Mesothelial cell of epicardium (in vitro differentiated cells): ENCODE results near the gene EXOC6. TPM values are rescaled to one million over a fixed set of nuclear protein-coding genes. Genes with fewer than 3 reads are reported as not detected.

Experiments used
- DNase-seq, 2 experiments: peaks; one replicate each; pipeline ENCODE4 v3.0.0; 2021; ENCODE audit warnings: low spot score in 2 of 2; ENCODE audit not compliant: unreplicated experiment in 2 of 2
- H3K27ac Mint-ChIP-seq: 2 replicates; pipeline ENCODE4 v1.8.0; 2021; ENCODE audit warnings: mixed read lengths
- H3K27me3 Mint-ChIP-seq: 2 replicates; pipeline ENCODE4 v1.8.0; 2021; ENCODE audit warnings: low read depth, mixed read lengths
- H3K36me3 Mint-ChIP-seq: 2 replicates; pipeline ENCODE4 v1.8.0; 2021; ENCODE audit warnings: mixed read lengths
- H3K4me1 Mint-ChIP-seq: 2 replicates; pipeline ENCODE4 v1.8.0; 2021; ENCODE audit warnings: mixed read lengths
- H3K4me3 Mint-ChIP-seq: 2 replicates; pipeline ENCODE4 v1.8.0; 2021; ENCODE audit warnings: mild to moderate bottlenecking, moderate library complexity, mixed read lengths
- H3K9me3 Mint-ChIP-seq: 2 replicates; pipeline ENCODE4 v1.8.0; 2021; ENCODE audit warnings: mixed read lengths
- total RNA-seq: library from RNA; stranded (reverse); gene quantifications from 3 replicates; pipeline ENCODE4 v1.2.1, GENCODE V29; 2021
- TF ChIP-seq, protein P1 (sequence below): fragments of 200-600 bp; sonication (generic); IDR thresholded peaks from one replicate; pipeline ENCODE4 v1.5.0; 2021; ENCODE audit warnings: antibody characterized with exemption; ENCODE audit not compliant: unreplicated experiment

EXOC6 gene
- total RNA-seq, 1 donor from 2014 or later, result 11.6 TPM

DNA sequence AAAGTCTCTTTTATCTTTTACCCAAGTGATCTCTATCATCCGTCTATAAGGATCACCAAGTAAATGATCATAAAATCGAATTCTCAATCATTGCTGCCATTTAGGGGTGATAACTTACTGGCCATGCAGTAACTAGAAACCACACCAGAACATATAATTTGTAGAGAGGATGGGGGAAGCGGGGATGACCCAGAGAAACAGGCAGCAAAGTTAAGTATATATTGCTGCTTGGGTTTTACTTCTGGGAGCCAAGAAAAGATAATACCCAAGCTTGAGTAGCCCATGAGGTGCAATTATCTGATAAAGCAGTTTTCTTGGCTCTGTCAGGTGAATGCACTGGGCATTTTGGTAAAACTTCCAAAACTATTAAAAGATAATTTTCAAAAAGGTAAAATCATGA lies 18.9 kb downstream of the EXOC6 start:
- no peak for DNase-seq
- Mint-ChIP-seq H3K4me1 (no peaks in the 10 kb centered on the region), H3K27me3 (no peaks in the 10 kb centered on the region), H3K27ac (no peak overlapping the region), H3K4me3 (no peak overlapping the region), H3K9me3 (peaks cover 7% of the 10 kb centered on the region), H3K36me3 (peaks cover 15% of the 10 kb centered on the region)
- TF ChIP-seq, protein P1, sequence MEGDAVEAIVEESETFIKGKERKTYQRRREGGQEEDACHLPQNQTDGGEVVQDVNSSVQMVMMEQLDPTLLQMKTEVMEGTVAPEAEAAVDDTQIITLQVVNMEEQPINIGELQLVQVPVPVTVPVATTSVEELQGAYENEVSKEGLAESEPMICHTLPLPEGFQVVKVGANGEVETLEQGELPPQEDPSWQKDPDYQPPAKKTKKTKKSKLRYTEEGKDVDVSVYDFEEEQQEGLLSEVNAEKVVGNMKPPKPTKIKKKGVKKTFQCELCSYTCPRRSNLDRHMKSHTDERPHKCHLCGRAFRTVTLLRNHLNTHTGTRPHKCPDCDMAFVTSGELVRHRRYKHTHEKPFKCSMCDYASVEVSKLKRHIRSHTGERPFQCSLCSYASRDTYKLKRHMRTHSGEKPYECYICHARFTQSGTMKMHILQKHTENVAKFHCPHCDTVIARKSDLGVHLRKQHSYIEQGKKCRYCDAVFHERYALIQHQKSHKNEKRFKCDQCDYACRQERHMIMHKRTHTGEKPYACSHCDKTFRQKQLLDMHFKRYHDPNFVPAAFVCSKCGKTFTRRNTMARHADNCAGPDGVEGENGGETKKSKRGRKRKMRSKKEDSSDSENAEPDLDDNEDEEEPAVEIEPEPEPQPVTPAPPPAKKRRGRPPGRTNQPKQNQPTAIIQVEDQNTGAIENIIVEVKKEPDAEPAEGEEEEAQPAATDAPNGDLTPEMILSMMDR, result no peak

- DNase-seq, result no peak
- Mint-ChIP-seq H3K4me3 (no peak overlapping the region), H3K27ac (no peak overlapping the region), H3K27me3 (no peaks in the 10 kb centered on the region), H3K4me1 (no peaks in the 10 kb centered on the region), H3K36me3 (peaks cover 11% of the 10 kb centered on the region), H3K9me3 (peaks cover 3% of the 10 kb centered on the region)
- TF ChIP-seq, protein P1, result no peak
Measured at GRCh38 chr10:92868036-92868435, 19.7 kb downstream of the EXOC6 start.

GRCh38 chr10:92868557-92868956 lies 20.2 kb downstream of the EXOC6 start:
- Mint-ChIP-seq H3K4me1 (no peaks in the 10 kb centered on the region), H3K9me3 (peaks cover 3% of the 10 kb centered on the region), H3K27ac (no peak overlapping the region), H3K27me3 (no peaks in the 10 kb centered on the region), H3K36me3 (peaks cover 8% of the 10 kb centered on the region), H3K4me3 (no peak overlapping the region)
- TF ChIP-seq, protein P1, result no peak
- DNase-seq, result no peak

GRCh38 chr10:92873029-92873428 lies 24.7 kb downstream of the EXOC6 start:
- Mint-ChIP-seq H3K36me3 (no peaks in the 10 kb centered on the region), H3K4me3 (no peak overlapping the region), H3K27me3 (no peaks in the 10 kb centered on the region), H3K9me3 (no peaks in the 10 kb centered on the region), H3K27ac (no peak overlapping the region), H3K4me1 (no peaks in the 10 kb centered on the region)
- DNase-seq, result no peak
- TF ChIP-seq, protein P1, result no peak

GRCh38 chr10:92876509-92877036 lies 28.3 kb downstream of the EXOC6 start:
- Mint-ChIP-seq H3K4me3 (no peak overlapping the region), H3K9me3 (no peaks in the 10 kb centered on the region), H3K27ac (no peak overlapping the region), H3K27me3 (no peaks in the 10 kb centered on the region), H3K36me3 (no peaks in the 10 kb centered on the region), H3K4me1 (no peaks in the 10 kb centered on the region)
- no peak for DNase-seq
- TF ChIP-seq, protein P1, result no peak
